GM19023 (cell line): ENCODE data around the gene P2RY1.
"Not testable (repeated sequence)": the region's sequence is repeated elsewhere in the genome, so short reads cannot be mapped to it uniquely, and the experiment has no call there.

ENCODE experiments used
- ATAC-seq: cut with Tn5 transposase; IDR thresholded peaks from one replicate; pipeline ENCODE4 v1.9.1; 2021; ENCODE audit warnings: mild to moderate bottlenecking, moderate library complexity; ENCODE audit not compliant: unreplicated experiment

Gene P2RY1

DNA sequence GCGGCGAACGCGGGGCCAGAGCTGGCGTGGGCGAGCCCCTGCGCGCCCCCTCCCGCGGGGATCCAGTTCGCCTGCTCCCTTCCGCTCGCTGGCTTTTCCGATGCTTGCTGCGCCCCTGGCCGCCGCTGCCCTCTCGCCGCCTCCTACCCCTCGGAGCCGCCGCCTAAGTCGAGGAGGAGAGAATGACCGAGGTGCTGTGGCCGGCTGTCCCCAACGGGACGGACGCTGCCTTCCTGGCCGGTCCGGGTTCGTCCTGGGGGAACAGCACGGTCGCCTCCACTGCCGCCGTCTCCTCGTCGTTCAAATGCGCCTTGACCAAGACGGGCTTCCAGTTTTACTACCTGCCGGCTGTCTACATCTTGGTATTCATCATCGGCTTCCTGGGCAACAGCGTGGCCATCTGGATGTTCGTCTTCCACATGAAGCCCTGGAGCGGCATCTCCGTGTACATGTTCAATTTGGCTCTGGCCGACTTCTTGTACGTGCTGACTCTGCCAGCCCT is 721 bp downstream of the P2RY1 start:
- no peak for ATAC-seq

DNA sequence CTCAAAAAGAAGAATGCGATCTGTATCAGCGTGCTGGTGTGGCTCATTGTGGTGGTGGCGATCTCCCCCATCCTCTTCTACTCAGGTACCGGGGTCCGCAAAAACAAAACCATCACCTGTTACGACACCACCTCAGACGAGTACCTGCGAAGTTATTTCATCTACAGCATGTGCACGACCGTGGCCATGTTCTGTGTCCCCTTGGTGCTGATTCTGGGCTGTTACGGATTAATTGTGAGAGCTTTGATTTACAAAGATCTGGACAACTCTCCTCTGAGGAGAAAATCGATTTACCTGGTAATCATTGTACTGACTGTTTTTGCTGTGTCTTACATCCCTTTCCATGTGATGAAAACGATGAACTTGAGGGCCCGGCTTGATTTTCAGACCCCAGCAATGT is 1.3 kb downstream of the P2RY1 start:
- ATAC-seq = no peak

DNA sequence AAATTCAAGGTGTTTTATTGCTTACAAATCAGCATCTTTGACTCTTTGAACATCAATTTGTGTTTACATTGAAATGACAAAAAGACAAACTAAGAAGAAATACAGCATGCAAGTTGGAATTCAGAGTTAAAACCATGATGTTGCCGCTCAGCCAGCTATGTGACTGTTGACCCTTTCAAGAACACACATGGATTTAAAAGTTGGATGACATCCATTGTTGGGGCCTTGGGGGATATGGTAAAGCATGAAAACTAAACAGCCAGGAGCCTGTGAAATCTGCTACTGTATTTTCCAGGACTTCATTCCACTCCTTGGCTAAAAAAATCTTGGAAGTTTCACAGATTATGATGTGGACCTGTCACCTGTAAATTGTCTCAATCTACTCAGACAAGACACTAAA is 4.6 kb downstream of the P2RY1 start:
- ATAC-seq = no peak

DNA sequence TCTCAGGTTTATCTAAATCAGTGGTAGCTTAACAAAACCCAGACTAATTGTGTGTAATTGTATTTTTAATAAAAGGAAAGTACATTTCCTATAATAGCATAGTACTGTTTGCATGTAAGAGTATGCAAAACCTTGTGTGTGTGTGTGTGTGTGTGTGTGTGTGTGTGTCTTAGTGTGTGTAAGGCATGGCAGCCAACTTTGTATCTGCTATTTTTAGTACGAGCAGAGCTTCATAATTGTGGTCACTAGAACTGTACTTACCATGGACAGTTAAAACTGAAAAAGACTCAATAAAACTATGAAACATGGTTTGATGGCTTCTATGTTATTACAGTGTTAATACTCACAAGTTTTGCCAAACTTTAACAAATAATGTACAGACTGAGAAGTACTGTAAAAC is 6.2 kb downstream of the P2RY1 start:
- no peak for ATAC-seq

DNA sequence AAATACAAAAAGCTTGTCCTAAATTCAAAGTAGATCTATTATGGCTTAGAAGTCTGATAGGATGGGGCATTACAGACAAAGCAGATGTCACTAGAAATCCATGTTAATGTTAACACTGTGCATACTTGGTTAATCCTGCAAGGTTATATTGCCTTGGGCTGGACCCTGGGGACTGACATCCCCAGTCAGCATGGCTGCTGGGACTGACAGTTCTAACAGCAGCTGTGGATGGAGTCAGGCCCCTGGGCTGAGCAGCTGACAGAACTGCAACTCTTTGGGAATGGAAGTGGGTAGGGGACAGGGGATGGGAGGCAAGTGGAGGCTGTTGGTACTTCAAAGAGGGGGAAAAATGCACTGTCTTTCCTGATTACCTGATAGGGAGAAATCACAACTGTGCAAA is 7.5 kb downstream of the P2RY1 start:
- no peak for ATAC-seq

DNA sequence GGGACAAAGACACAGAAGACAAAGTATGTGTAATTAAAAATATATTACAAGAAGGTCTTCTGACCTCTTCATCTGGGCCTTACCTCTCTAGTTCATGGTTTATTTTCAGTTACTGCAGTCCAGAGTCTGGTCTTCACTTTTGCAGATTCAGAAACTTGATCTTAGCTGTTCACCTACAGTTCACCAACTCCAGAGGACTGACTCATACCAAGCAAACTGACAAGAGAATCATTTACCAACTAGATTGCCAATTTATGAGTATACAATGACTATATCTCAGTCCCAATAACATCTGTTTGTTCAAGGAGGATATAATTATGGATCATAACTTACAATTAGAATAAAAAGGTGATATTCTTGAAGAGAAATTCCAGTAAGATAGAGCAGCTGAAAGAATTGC is 9.0 kb downstream of the P2RY1 start:
- ATAC-seq = no peak

DNA sequence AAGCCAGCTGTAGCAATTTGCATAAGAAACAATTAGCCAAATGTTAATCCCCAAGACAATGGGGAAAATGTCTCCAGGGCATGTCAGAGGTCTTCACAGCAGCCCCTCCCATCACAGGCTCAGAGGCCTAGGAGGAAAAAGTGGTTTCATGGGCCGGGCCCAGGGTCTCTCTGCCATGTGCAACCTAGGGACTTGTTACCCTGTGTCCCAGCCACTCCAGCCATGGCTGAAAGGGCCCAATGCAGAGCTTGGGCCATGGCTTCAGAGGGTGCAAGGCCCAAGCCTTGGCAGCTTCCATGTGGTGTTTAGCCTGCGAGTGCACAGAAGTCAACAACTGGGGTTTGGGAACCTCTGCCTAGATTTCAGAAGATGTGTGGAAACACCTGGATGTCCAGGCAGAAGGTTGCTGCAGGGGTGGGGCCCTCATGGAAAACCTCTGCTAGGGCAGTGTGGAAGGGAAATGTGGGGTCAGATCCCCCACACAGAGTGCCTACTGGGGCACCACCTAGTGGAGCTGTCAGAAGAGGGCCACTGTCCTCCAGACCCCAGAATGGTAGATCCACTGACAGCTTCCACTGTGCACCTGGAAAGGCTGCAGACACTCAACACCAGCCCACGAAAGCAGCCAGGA is 11.8 kb downstream of the P2RY1 start:
- ATAC-seq = not testable (repeated sequence)

DNA sequence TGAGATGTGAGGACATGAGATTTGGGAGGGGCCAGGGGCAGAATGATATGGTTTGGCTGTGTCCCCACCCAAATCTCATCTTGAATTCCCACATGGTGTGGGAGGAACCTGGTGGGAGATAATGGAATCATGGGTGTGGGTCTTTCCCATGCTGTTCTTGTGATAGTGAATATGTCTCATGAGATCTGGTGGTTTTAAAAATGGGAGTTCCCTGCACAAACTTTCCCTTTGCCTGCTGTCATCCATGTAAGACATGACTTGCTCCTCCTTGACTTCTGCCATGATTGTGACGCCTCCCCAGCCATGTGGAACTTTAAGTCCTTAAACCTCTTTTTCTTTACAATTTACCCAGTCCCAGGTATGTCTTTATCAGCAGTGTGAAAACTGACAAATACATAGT is 12.7 kb downstream of the P2RY1 start:
- not testable (repeated sequence) for ATAC-seq

DNA sequence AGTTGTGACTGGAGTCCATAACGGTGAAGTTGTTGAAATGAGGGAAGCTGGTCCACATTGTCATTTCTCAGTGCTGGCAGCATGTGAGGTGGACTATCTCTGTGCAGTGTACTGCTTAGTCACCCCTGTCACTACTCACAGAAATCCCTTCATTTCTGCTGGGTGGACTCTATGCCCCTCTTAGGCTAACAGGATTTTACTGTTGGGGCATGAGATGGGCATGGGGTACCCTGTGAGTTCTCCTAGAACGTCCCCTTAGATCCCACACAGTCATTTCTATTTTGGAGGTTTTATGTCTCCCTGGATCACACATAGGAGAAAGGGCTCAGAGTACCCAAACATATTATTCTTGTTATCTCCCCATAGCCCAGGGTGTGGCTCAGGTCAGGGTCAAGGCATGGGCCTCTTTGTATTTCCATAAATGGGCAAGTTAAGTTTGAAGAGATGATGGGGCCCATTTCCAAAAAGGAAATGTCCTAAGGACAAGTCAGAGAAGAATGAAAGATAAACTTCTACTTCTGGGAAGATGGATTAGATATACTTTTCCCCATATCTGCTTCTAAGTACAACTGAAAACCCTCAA is 15.2 kb downstream of the P2RY1 start:
- no peak for ATAC-seq

DNA sequence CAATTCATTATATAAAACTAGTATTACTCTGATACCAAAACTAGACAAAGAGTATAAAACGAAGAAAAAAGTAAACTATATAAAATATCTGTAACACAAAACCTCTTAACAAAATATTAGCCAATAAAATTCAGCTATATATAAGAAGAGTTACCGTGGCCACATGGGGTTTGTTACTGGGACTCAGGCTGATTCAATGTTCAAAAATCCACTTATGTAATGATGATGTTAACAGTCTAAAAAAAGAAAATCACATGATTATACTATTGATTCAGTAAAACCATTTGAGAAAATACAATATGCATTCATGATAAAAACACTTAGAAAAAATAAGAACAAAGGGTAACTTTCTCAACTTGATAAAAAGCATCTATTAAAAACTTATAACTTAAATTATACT is 18.3 kb downstream of the P2RY1 start:
- no peak for ATAC-seq

DNA sequence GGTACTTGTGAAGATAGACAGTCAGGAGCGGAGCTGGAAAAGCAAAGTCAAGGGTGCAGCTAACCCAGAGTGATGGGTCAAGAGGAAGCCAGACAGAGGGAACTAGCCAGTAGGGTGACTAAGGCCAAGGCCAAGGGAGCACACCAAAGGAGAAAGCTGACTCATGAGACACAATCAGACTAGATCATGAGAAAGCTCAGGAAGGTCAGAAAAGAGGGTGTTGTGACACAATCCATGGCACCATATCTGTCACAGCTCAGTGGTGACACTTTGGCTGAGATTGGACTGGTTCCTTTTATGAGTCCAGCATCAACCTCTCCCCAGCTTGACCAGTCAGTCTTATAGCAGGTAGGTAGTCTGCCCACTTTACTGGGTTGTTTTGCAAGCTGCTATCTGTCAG is 22.2 kb downstream of the P2RY1 start:
- no peak for ATAC-seq

DNA sequence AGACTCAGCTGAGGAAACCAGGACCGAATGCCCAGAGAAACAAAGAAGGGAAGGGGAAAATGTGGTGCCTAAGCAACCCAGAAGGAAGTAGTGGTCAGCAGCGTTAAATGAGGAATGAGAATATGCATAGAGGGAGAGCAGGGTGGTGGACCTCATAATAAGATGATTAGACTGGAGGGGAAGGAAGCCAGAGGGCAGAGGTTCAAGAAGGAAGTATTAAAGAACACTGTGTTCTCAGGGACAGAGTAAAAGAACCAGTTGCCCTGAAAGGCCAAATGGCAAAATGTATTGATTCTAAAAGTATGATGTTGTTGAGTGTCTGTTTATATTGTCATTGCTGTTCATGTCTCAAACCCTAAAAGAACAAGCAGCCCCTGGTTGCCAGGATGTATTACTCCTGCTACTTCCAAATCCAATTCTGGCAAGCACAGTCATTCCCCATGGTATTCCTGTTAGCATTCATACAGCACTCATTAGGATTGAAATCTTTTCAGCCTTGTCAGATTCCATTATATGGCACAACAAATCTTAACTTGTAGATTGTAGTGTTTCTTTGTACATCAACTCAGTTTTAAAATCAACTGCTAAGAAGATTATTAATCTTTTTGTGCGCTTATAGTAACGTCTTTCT is 23.4 kb downstream of the P2RY1 start:
- no peak for ATAC-seq

DNA sequence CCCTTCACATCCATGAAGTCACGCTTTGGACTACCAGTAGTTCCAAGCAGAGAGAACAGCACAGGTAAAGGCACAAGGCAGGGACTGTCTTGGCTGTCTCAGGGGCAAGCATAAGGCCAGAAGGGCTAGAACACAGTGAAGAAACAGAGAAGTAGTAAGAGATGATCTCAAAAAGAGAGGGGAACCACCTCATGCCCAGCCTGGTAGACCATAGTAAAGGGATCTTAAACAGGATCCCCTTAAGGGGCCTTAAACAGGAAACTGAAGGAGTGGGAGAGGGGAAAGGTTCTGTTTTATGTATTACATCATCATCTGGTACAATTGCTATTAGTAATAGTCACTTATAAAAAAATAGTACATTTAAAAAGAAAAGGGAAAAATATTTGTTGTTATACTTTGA is 25.8 kb downstream of the P2RY1 start:
- no peak for ATAC-seq

DNA sequence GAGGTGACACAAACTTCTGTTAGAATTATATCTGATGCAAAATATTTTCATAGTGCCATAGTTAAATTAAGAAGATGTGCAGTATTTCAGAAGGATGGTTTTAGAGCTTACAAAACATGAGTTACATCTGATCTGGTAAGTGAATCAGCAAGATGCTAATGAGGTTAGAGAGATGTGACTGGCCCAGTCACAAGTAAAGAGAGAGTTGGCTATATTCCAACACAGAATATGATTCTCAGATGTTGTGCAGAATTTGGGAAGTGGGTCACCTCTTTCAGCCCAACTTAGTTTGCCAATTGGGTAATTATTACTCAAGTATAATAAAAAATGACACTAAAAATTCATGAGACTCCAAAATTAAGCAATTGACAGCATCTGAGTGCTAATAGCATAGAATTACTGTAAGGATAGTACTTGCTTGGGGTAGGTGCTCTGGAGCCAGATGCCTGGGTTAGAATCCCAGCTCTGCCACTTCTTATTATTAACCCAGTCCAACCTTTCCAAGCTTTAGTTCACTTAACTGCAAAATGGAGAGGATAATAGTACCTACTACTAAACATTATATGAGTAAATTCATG is 30.8 kb downstream of the P2RY1 start:
- no peak for ATAC-seq

DNA sequence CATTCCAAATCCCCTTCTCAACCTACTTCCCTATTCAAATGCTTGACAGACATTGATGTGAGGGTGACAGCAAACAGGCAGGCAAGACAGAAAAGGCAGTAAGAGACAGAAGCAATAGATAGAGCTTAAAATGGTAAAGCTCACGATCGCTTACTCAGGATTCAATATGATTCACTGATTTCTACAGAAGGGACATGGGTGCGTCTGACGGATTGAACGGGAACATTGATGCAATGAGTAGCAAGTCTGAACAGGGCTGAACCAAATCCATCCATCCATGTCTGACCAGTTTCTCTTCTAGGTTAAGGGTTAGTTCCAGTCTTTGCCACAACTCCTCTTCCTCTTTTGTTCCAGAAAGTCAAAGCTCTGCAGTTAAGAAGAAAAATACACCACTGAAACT is 35.1 kb downstream of the P2RY1 start:
- no peak for ATAC-seq

DNA sequence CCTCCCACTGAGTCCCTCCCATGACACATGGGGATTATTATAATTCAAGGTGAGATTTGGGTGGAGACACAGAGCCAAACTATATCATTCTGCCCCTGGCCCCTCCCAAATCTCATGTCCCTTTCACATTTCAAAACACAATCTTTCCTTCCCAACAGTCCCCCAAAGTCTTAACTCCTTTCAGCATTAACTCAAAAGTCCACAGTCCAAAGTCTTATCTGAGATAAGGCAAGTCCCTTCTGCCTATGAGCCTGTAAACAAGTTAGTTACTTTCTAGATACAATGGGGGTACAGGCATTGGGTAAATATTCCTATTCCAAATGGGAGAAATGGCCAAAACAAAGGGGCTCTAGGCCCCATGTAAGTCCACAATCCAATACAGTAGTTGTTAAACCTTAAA is 38.4 kb downstream of the P2RY1 start:
- not testable (repeated sequence) for ATAC-seq

DNA sequence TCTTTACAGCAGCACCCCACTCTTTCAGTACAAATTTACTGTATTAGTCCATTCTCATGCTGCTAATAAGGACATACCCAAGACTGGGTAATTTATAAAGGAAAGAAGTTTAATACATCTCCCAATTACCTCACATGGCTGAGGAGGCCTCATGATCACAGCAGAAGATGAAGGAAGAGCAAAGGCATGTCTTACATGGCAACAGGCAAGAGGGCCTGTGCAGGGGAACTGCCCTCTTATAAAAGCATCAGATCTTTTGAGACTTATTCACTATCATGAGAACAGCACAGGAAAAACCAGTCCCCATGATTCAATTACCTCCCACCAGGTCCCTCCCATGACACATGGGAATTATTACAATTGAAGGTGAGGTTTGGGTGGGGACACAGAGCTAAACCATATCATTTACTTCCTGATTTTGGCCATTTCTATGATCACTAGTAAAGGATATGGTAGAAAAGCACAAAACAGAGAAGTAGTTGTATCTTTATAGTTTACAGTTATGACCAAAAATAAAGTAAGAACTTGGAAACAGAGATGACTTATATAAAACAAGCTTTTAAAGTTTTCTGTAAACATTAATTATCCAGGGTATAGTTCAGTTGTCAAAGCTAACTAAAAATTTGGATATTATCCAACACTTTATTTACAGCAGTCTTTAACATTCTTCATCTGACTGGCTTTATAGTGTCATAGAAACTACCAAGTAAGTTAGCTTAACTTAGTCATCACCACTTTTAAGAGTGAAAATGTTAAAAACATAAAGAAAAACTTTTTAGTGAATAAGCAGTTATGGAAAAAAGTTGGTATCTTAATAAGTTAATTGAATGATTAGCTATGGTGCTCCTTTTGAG is 40.2 kb downstream of the P2RY1 start:
- ATAC-seq = no peak

DNA sequence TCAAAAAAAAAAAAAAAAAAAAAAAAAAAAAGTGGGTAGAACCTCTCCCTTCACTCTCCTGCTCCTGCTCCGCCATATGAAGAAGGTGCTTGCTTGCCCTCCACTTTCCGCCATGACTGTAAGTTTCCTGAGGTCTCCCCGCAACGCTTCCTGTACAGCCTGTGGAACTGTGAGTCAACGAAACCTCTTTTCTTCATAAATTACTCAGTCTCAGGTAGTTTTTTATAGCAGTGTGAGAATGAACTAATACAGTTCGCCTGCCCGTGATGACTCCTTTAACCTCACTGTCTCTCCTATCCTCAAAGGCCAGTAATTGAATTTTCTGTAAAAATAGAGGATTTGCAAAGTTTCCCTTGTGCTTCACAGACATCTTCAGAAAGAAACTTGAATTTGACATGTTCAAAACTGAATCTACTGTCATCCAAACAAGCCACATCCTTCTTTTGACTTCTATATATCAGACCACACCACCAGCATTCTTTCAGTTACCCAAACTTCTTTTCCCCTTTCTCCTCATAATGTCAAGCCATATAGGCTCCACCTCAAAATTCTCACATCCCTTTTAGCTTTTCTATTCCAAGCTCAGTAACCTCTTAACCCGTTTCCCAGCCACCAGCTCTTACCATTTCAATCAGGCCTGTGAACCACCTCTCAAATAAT is 44.3 kb downstream of the P2RY1 start:
- no peak for ATAC-seq

DNA sequence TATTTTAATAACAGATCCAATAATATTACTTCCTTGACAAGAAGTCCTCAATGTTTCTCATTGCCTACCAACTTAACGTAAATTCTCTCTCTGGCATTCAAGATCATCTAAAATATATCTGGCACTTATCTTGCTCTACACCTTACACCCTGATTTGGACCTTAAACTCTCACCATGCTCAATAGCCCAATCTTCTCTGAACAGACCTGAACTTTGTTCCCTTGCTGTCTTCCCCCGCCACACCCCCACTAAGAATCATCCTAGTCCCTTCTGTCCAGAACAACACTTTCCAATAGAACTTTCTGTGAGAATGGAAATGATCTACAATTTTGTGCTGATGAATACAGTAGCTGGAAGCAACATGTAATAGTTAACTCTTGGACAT is 44.9 kb downstream of the P2RY1 start:
- no peak for ATAC-seq

DNA sequence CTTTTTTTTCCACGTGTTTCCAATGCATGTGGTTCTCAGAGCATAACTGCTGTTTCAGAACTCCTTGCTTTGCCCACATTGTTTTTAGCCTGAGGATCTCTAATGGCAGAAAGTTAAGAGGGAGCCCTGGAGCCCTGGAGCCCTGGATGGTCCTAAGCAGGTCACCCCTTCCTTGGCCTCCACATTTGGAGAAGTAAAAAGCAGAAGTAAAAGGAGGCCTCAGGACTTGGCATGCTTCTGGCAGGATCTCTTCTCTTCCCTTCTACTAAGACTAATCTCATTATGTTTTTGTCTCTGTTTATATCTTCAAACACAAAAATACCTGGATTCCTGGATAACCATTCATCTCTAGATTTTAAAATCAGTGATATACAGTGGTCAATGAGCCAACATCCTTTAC is 50.1 kb downstream of the P2RY1 start:
- no peak for ATAC-seq
